GM18858 (cell line): ENCODE data around the gene RPL22.

ENCODE experiments used
- ATAC-seq: cut with Tn5 transposase; IDR thresholded peaks from one replicate; pipeline ENCODE4 v1.9.1; 2021; ENCODE audit not compliant: unreplicated experiment

Gene RPL22

GRCh38 chr1:6199298-6200187, at the start of gene RPL22:
RPL22 (minus strand) TSS chr1:6199595; CDS start chr1:6199573, 22 bp downstream.
- peak; percentile 85 for ATAC-seq

DNA sequence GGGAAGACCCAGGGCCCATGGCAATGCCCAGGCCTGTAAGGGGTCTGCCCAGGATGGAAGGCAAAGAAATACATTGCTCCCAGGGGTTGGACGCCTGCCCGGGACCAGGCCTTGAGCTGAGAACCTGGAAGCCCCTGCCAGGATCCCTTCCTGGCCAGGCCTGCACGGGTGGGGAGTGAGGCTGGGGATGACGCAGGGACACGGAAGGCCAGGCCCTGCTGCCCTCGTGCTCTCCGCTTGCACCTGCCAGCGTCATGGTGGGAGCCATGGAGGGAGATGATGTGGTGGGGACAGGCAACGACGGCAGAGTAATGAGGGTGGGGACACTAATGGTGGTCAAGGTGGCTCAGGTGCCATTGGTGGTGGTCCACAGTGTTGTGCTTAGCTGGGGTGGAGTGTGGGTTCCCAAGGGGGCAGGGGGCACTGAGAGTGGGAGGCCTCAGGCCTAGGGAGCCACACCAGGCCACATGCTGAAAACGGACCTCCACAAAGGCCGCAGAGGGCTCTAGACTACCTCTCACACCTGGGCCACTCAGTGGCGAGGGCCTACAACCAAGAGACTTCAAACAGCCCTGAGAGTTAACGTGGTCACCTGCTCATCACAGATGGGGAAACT, 48.9 kb upstream of the RPL22 start:
- ATAC-seq = no peak

DNA sequence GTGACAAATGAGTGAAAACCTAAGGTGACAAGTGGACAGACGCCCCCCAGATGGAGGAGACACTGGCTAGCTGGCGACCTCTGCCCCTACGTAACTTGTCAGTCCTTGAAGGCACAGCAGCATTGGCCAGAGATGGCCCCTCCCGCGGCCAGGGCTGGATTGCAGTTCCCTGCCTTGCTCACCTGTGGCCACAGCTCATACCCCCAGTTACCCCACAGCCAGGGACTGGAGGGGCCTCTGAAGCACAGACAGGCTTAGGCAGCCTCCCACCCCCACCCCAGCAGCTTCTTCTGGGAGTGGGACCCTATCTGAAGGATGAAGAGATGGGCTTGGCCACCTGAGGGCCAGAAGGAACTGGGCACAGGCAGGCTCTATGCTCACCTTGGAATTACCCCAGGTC, 48.3 kb upstream of the RPL22 start:
- ATAC-seq = no peak

GRCh38 chr1:6246497-6247467, 47.4 kb upstream of the RPL22 start:
- ATAC-seq = no peak

GRCh38 chr1:6245869-6246496, 46.6 kb upstream of the RPL22 start:
- ATAC-seq = no peak

- ATAC-seq = no peak
Observed at GRCh38 chr1:6245086-6245868, 45.9 kb upstream of the RPL22 start.

DNA sequence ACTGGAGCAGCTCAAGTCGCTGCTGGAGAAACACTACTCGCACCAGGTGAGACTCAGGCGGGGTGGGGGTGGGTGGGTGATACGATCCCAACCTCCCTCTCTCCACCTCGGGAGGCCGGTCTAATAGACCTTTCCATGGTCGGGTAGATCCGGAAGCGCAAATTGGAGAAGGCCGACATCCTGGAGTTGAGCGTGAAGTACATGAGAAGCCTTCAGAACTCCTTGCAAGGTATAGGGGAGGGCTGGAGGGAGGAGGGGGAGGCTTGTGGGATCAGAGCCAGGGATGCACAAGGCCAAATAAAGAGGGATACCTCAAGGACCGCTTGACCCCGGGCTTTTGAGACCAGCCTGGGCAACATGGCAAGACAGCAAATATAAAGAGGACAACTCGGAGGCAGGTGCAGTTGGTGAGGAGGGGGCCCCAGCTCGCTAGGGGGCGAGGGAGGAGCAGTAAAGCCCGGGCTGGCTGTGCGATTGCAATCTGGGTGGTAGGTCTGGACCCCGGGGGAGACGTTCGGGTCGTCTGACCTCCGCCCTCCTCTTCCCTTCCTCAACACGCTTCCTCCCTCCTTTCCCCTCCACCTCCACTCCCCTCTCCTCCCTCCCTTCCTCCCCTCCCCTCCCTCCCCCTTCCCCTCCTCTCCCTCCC, 45.1 kb upstream of the RPL22 start:
- ATAC-seq = no peak

DNA sequence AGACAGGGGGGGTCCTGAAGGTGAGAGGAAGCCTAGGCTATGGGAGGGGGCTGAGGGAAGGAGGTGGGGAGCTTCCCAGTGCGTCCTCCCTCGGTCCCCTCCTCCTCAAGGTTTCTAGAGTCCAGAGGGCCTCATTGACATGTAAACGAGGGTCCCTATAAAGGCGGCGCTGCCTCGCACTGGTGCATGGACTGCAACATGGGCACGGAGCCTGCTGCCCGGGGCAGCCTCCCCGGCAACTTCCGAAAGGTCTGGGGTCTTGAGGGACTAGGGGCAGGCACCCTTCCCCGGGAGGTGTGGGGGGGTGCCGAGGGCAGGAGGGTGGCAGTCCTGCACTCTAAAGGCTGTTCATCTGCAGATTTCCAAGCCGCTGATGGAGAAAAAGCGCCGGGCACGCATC, 44.6 kb upstream of the RPL22 start, which contains the start of gene HES3:
TSS of gene HES3 (plus strand) at position 187 of the 400 bp plus-strand sequence. CDS start at position 374, 187 bp downstream.
- no peak for ATAC-seq

DNA sequence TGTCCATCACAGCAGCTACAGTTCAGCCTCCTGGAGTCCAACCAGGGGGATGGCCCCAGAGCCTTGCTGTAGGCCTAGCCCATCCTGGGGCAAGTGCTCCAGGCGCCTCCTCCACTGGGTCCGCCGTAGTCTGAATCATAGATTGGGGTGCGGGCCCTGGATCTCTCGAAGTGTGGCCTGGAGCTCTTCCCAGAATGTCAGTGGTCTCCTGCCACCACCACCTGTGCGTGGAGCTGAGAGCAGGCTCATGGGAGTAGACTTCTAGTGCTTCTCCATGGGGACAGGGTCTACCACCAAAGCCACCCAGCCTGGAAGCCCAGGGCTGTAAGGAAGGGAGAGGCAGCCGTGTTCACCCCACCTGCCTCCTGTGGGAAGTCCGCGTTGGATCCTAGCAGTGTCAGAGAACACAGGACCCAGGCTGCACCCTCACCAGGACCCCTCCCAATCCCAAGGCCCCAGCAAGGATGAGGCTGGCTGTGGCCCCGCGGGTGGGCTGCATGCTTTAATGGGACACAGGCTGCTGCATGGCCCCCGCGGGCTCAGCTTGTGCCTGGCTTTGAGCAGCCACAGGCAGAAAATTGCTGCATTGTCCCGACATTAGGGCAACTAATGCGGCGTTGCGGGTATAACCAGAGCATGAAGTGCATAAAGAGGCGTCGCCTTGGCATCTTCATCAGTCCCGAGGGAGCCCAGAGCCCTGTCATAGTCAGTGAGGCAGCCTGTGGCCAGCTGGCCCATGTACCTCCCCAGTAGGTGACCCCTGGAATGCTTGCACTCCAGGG, 43.8 kb upstream of the RPL22 start:
- no peak for ATAC-seq

DNA sequence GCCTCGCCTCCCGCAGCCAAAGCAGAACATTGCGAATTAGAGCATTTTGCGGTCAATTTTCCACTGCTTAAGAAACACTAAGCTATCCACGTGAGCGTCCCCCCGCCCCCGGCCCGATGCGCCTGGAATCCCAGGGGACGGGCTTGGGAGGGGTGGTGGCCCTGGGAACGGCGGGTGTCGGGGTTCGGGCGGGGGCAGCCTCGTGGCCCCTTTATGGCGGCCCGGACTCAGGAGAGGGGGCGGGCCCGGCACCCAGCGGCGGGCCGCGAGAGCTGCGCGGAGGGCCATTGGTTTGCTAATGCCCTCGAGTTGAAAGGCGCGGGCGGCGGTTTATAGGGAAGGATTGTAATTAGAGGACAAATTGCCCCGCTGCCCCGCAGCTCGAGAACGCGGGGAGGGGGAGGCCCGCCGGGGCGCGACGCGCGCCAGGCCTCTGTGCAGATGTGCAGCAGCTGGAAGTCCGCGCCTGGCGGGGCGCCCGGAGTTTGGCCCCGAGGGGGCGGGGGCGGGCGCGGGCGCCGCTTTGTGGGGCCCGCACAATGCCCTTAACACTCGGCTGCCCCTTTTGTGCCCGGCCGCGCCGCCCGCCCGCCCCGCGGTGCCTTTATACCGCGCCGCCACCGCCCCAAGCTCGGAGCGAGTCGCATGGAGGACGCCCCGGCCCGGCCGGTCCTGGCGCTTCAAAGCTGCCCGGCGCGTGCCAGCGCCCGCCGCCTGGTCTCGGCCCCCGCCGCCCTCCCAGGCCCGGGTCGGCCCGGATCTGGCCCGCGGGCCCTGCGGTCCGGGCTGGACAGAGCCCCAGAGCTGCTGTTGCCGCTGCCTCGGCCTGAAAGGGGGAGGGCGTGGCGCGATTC, 42.7 kb upstream of the RPL22 start:
- no peak for ATAC-seq

- no peak for ATAC-seq
Observed at GRCh38 chr1:6241107-6241886, 41.9 kb upstream of the RPL22 start.

DNA sequence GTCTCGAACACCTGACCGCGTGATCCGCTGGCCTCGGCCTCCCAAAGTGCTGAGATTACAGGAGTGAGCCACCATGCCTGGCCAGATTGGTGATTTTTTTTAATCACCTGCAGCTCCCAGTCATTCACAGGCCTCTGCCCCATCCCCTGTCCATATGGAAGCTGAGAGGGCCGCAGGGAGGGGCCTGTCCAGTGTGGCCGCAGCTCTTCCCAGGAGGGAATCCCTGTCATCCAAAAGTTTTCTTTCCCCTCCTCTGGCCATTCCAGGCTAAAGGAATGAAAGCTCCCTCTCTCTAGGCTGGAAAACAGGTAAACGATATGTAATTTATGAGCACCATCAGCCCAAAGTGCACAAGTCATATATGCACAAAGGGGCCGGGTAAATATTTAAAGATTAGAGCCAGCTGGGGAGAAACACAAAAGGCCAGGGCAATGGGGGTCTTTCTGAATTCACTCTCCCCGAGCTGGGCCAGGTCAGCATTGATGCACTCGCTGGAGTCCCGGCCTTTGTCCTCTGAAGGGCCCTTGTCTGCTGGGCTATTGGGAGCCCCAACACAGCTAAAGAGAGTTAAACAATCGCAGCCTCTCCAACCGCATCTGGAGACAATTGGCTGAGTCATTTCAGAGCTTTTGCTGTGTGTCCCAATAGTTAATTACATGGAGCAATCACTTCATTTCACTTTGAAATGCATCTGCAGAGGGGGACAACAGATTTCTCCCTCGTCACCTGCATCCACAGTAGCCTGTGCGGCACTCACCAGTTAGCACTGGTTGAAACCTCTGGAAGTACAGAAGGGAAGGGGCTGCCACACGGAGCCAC, 40.8 kb upstream of the RPL22 start:
- no peak for ATAC-seq

GRCh38 chr1:6239213-6239752, 39.9 kb upstream of the RPL22 start:
- no peak for ATAC-seq

DNA sequence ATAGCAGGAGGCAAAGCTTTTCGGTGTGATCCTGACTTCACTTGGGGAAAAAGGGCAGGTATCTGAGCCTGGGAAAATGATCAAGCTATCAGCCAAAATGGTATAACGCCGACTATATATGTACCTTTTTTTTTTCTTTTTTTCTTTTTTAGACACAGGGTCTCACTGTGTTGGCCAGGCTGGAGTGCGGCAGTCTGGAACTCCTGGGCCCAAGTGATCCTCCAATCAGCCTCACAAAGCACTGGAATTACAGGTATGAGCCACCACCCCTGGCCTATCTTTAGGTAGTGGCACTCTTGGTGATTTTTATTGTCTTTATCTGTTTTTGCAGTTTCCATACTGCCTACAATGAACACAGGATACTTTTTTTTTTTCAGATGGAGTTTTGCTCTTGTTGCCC, 37.7 kb upstream of the RPL22 start:
- no peak for ATAC-seq

- ATAC-seq = peak; percentile 18
Observed at GRCh38 chr1:6235296-6235677, 35.9 kb upstream of the RPL22 start.
